GM12864 (cell line): ENCODE results near the gene GIT2.
"Not testable (repeated sequence)": the region's sequence is repeated elsewhere in the genome, so short reads cannot be mapped to it uniquely, and the experiment has no call there.

Experiments used
- DNase-seq: peaks from one replicate; pipeline ENCODE4 v3.0.0-alpha.2; 2011; ENCODE audit warnings: low read depth
- H3K4me3 ChIP-seq: 2 replicates; pipeline ENCODE4 v1.5.1; 2011; ENCODE audit warnings: mild to moderate bottlenecking, low read depth, low read length, control low read depth
- CTCF ChIP-seq: IDR thresholded peaks from 2 replicates; pipeline ENCODE4 v1.5.1; 2011; ENCODE audit warnings: low read depth, mild to moderate bottlenecking, moderate library complexity, low read length, control low read depth, inconsistent platforms; ENCODE audit errors: missing control alignments

GIT2 gene

GRCh38 chr12:109899783-109900751, 96.1 kb downstream of the GIT2 start, which contains the start of gene TCHP:
TCHP (plus strand) TSS chr12:109900274; CDS start chr12:109903027, 2,753 bp downstream.
- peak within 1 kb of the TSS; percentile 83 for H3K4me3 ChIP-seq
- DNase-seq = no peak
- TF ChIP-seq CTCF = peak; percentile 26

GRCh38 chr12:109899345-109899744, 96.8 kb downstream of the GIT2 start:
- H3K4me3 ChIP-seq = peak overlapping the region; percentile 83; the same call in 1 of the 2 replicates
- not testable (repeated sequence) for DNase-seq

- DNase-seq = no peak
- no peak for TF ChIP-seq CTCF
- H3K4me3 ChIP-seq = no peak overlapping the region
These were observed 99.1 kb downstream of the GIT2 start for GRCh38 chr12:109897029-109897428.

- DNase-seq = no peak
- H3K4me3 ChIP-seq = no peak overlapping the region
- TF ChIP-seq CTCF = no peak
These were observed 100.0 kb downstream of the GIT2 start for GRCh38 chr12:109896188-109896587.

GRCh38 chr12:109894939-109895338, 101.2 kb downstream of the GIT2 start:
- no peak for TF ChIP-seq CTCF
- no peak overlapping the region for H3K4me3 ChIP-seq
- no peak for DNase-seq

- no peak for DNase-seq
- no peak for TF ChIP-seq CTCF
- no peak overlapping the region for H3K4me3 ChIP-seq
These were observed 102.7 kb downstream of the GIT2 start for GRCh38 chr12:109893261-109893995.

- TF ChIP-seq CTCF = no peak
- peak; percentile 78 for DNase-seq
- no peak overlapping the region for H3K4me3 ChIP-seq
These were observed 103.4 kb downstream of the GIT2 start for GRCh38 chr12:109892748-109893147.
